Kidney capillary endothelial cell (primary cell): ENCODE measurements around the gene SIRT3.

Experiments used
- DNase-seq: peaks from one replicate; pipeline ENCODE4 v3.0.0-alpha.2; 2018; ENCODE audit warnings: low spot score

The SIRT3 gene

GRCh38 chr11:235997-236773 is at the start of gene SIRT3:
SIRT3 (minus strand) TSS chr11:236342; CDS start chr11:236328, 14 bp downstream.
- peak; percentile 80 for DNase-seq

- DNase-seq, result no peak
These were observed 49.7 kb upstream of the SIRT3 start for GRCh38 chr11:285894-286220.

GRCh38 chr11:285021-285893 is 49.1 kb upstream of the SIRT3 start:
- no peak for DNase-seq

GRCh38 chr11:284105-285020 is 48.2 kb upstream of the SIRT3 start:
- DNase-seq, result no peak

- DNase-seq, result no peak
These were observed 47.4 kb upstream of the SIRT3 start for GRCh38 chr11:283405-284104.

- DNase-seq, result no peak
These were observed 46.7 kb upstream of the SIRT3 start for GRCh38 chr11:282630-283360.

GRCh38 chr11:282171-282570 is 46.0 kb upstream of the SIRT3 start:
- no peak for DNase-seq

GRCh38 chr11:281486-282161 is 45.5 kb upstream of the SIRT3 start:
- no peak for DNase-seq

GRCh38 chr11:280706-281485 is 44.8 kb upstream of the SIRT3 start:
- DNase-seq, result no peak

- DNase-seq, result no peak
These were observed 44.0 kb upstream of the SIRT3 start for GRCh38 chr11:279966-280705.

GRCh38 chr11:279040-279965 is 43.2 kb upstream of the SIRT3 start:
- no peak for DNase-seq

GRCh38 chr11:278001-278951 is 42.1 kb upstream of the SIRT3 start, which contains the start of gene NLRP6:
NLRP6 (plus strand) TSS chr11:278407; CDS start chr11:278570, 163 bp downstream.
- no peak for DNase-seq

- no peak for DNase-seq
These were observed 40.1 kb upstream of the SIRT3 start for GRCh38 chr11:276219-276618.

- DNase-seq, result no peak
These were observed 36.7 kb upstream of the SIRT3 start for GRCh38 chr11:272931-273198.

GRCh38 chr11:272195-272930 is 36.2 kb upstream of the SIRT3 start:
- DNase-seq, result no peak

GRCh38 chr11:271319-271715 is 35.2 kb upstream of the SIRT3 start:
- no peak for DNase-seq
